Measurements from ENCODE around the gene NEDD8.

NEDD8 gene

GRCh38 chr14:24256960-24257359, 24.8 kb upstream of the NEDD8 start:
- no peaks in the 10 kb centered on the region for H3K9me2 ChIP-seq (replicated peaks; ENCODE audit: insufficient read depth, low read length)
- H3K79me2 ChIP-seq (ENCODE audit: insufficient read depth, low read length), result no peaks in the 10 kb centered on the region
- H3K4me3 ChIP-seq (ENCODE audit: insufficient read depth, low read length, poor library complexity, severe bottlenecking), result no peak overlapping the region
- no peaks in the 10 kb centered on the region for H3K36me3 ChIP-seq (ENCODE audit: low read length)
- H3F3A ChIP-seq (ENCODE audit: insufficient read depth), result no peaks in the 10 kb centered on the region
- no peak overlapping the region for H3K4me2 ChIP-seq (ENCODE audit: low read depth, low read length, poor library complexity, severe bottlenecking)
- no peaks in the 10 kb centered on the region for H4K20me1 ChIP-seq (ENCODE audit: low read depth, low read length)
- no peak for TF ChIP-seq EZH2phosphoT487 (conservative IDR thresholded peaks at IDR 0.05; ENCODE audit: low read length)
- TF ChIP-seq CTCF (IDR thresholded peaks at IDR 0.05; ENCODE audit: insufficient read depth, low read length, poor library complexity, severe bottlenecking), result no peak
- H3K27ac ChIP-seq (ENCODE audit: low read depth, low read length), result no peak overlapping the region
- no peak overlapping the region for H3K9ac ChIP-seq (ENCODE audit: low read length)
- no peak overlapping the region for H2AFZ ChIP-seq (ENCODE audit: low read depth, low read length, severe bottlenecking)
- H3K9me3 ChIP-seq (ENCODE audit: insufficient read depth, low read length), result no peaks in the 10 kb centered on the region
- no peaks in the 10 kb centered on the region for H3K27me3 ChIP-seq (ENCODE audit: low read length)

- H2AFZ ChIP-seq (ENCODE audit: low read depth, low read length, severe bottlenecking), result no peak overlapping the region
- H3K36me3 ChIP-seq (ENCODE audit: low read length), result no peaks in the 10 kb centered on the region
- H3K9me2 ChIP-seq (replicated peaks; ENCODE audit: insufficient read depth, low read length), result no peaks in the 10 kb centered on the region
- H3K4me2 ChIP-seq (ENCODE audit: low read depth, low read length, poor library complexity, severe bottlenecking), result no peak overlapping the region
- no peaks in the 10 kb centered on the region for H4K20me1 ChIP-seq (ENCODE audit: low read depth, low read length)
- H3K79me2 ChIP-seq (ENCODE audit: insufficient read depth, low read length), result no peaks in the 10 kb centered on the region
- no peak overlapping the region for H3K9ac ChIP-seq (ENCODE audit: low read length)
- H3K9me3 ChIP-seq (ENCODE audit: insufficient read depth, low read length), result no peaks in the 10 kb centered on the region
- TF ChIP-seq EZH2phosphoT487 (conservative IDR thresholded peaks at IDR 0.05; ENCODE audit: low read length) (no peak), CTCF (IDR thresholded peaks at IDR 0.05; ENCODE audit: insufficient read depth, low read length, poor library complexity, severe bottlenecking) (no peak)
- no peak overlapping the region for H3K4me3 ChIP-seq (ENCODE audit: insufficient read depth, low read length, poor library complexity, severe bottlenecking)
- no peak overlapping the region for H3K27ac ChIP-seq (ENCODE audit: low read depth, low read length)
- no peaks in the 10 kb centered on the region for H3K27me3 ChIP-seq (ENCODE audit: low read length)
- H3F3A ChIP-seq (ENCODE audit: insufficient read depth), result no peaks in the 10 kb centered on the region
Measured at GRCh38 chr14:24255931-24256711, 24.0 kb upstream of the NEDD8 start.

GRCh38 chr14:24255438-24255837, 23.3 kb upstream of the NEDD8 start:
- Histone ChIP-seq H3F3A (ENCODE audit: insufficient read depth) (no peaks in the 10 kb centered on the region), H3K27ac (ENCODE audit: low read depth, low read length) (no peak overlapping the region), H3K4me3 (ENCODE audit: insufficient read depth, low read length, poor library complexity, severe bottlenecking) (no peak overlapping the region), H3K4me2 (ENCODE audit: low read depth, low read length, poor library complexity, severe bottlenecking) (no peak overlapping the region), H3K9me3 (ENCODE audit: insufficient read depth, low read length) (no peaks in the 10 kb centered on the region), H4K20me1 (ENCODE audit: low read depth, low read length) (no peaks in the 10 kb centered on the region), H3K27me3 (ENCODE audit: low read length) (no peaks in the 10 kb centered on the region), H3K36me3 (ENCODE audit: low read length) (no peaks in the 10 kb centered on the region), H2AFZ (ENCODE audit: low read depth, low read length, severe bottlenecking) (no peak overlapping the region), H3K9ac (ENCODE audit: low read length) (no peak overlapping the region), H3K9me2 (replicated peaks; ENCODE audit: insufficient read depth, low read length) (no peaks in the 10 kb centered on the region), H3K79me2 (ENCODE audit: insufficient read depth, low read length) (no peaks in the 10 kb centered on the region)
- no peak for TF ChIP-seq CTCF (IDR thresholded peaks at IDR 0.05; ENCODE audit: insufficient read depth, low read length, poor library complexity, severe bottlenecking)
- TF ChIP-seq EZH2phosphoT487 (conservative IDR thresholded peaks at IDR 0.05; ENCODE audit: low read length), result no peak

All from SU-DHL-6 (cell line).